GM12874 (cell line): ENCODE results near the gene ROS1.

Experiments used
- CTCF ChIP-seq: IDR thresholded peaks from 2 replicates; pipeline ENCODE4 v1.5.1; 2011; ENCODE audit warnings: low read depth, mild to moderate bottlenecking, control low read depth, low read length, moderate library complexity; ENCODE audit not compliant: insufficient read depth

Gene ROS1

GRCh38 chr6:117280922-117281321 lies 144.8 kb downstream of the ROS1 start:
- no peak for TF ChIP-seq CTCF

DNA sequence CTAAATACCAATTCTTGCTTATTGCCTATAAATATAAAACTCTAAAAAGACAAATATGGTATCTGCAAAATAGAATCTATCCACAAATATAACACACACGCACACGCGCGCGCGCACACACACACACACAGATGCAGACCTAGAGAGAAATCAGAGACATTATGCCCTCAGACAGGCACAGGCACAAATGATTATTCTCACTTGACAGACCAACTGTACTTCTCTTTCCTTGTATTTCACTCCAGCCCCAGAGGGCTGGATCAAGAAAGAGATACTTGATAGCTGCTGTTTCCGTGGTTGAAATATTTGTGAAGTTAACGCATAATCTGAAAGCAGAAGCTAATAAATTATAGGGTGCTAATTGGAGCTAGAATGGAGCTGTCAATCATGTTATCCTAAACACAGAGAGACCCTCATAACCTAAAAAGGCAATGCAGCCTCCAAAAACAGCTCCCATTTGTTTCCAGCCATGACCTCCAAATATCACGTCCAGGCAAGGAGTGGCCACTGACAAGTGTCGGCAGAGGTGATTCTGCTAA lies 148.9 kb downstream of the ROS1 start:
- no peak for TF ChIP-seq CTCF

DNA sequence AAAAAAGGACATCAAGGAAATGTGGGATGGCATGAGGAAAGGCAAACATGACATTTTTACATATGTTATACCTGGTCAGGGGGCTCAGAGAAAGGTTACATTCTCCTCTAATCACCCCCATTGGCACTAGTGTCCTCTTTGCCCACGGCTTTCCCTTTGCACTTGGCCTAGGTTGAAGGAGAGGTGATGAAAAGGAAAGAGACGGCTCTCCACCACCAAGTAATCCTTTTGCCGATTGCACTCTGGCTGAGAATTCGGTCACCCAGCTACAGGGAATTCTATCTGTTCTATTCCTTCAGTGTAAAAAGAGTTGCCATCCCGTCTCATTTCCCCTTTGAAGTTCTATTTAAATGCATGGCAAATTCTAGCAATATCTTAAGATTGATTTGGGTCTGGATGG lies 150.0 kb downstream of the ROS1 start:
- no peak for TF ChIP-seq CTCF

- TF ChIP-seq CTCF = no peak
Observed at GRCh38 chr6:117275205-117275604, 150.5 kb downstream of the ROS1 start.

- TF ChIP-seq CTCF = no peak
Observed at GRCh38 chr6:117272891-117273290, 152.9 kb downstream of the ROS1 start.

GRCh38 chr6:117272032-117272866 lies 153.5 kb downstream of the ROS1 start:
- no peak for TF ChIP-seq CTCF

GRCh38 chr6:117270843-117271507 lies 154.8 kb downstream of the ROS1 start:
- TF ChIP-seq CTCF = no peak
